Heart left ventricle (tissue), 13 donors: ENCODE data around the gene TMEM51.

ENCODE experiments used
- CTCF ChIP-seq, 12 donors: fragments of 200-600 bp; sonication (generic) in 4 of 12; IDR thresholded peaks; one replicate each; pipeline versions ENCODE4 v1.5.0 to v1.8.0; 2018 to 2022; ENCODE audit warnings: antibody characterized with exemption in 12 of 12, mild to moderate bottlenecking in 5 of 12
- POLR2A ChIP-seq, 2 donors: fragments of 450-650 bp; IDR thresholded peaks; one replicate each; pipeline ENCODE4 v1.6.1; 2017; ENCODE audit warnings: antibody characterized with exemption in 2 of 2, mild to moderate bottlenecking in 2 of 2, moderate library complexity in 2 of 2
- donor health status: ischemic (EF 13 %, LVEDD 7.1; RV severe dilation, severe dysfunction).
- donor health status: DM: no; HTN: yes; CAD: no.
- donor health status: DM: no; HTN: no; CAD: no.
- donor health status: ischemic (EF 25% LVEDD 6.9; RV normal size, moderate dysfunction).
- donor health status: ischemic (EF 25% LVEDD 5.7; RV mildly dilated, moderate dysfunction).
- donor health status: ischemic (EF 35%, LVEDD 5.7; RV mildly dilated, moderate dysfunction).
- donor health status: nonischemic (EF 11% LVEDD 7.7; RV severe dilation, severe dysfunction).
- donor health status: DM: yes; HTN: yes; CAD: no.
- donor health status: PGD.
- donor health status: ischemic (EF 29% LVEDD 5.4; RV normal size, mild dysfunction).
- donor health status: nonischemic (EF 23%, LVEDD 6.1; RV moderate dilation, normal function).

GRCh38 chr1:15255582-15256149 lies 102.1 kb downstream of the TMEM51 start:
- TF ChIP-seq POLR2A (IDR thresholded peaks at IDR 0.05) = no peak
- TF ChIP-seq CTCF (IDR thresholded peaks at IDR 0.05) = no peak
